HFFc6 (cell line): ENCODE results near the gene KCNQ1. TPM values are rescaled to one million over a fixed set of nuclear protein-coding genes. Genes with fewer than 3 reads are reported as not detected.

Experiments used
- DNase-seq: peaks from one replicate; pipeline ENCODE4 v3.0.0-alpha.2; 2018
- H3K27ac Mint-ChIP-seq: 2 replicates; pipeline ENCODE4 v1.8.0; 2020; ENCODE audit warnings: mild to moderate bottlenecking, mixed read lengths
- H3K27me3 Mint-ChIP-seq: 2 replicates; pipeline ENCODE4 v1.8.0; 2021; ENCODE audit warnings: mild to moderate bottlenecking, moderate library complexity, mixed read lengths; ENCODE audit not compliant: insufficient read depth
- H3K36me3 Mint-ChIP-seq: 2 replicates; pipeline ENCODE4 v1.8.0; 2021; ENCODE audit warnings: low read depth, mixed read lengths
- H3K4me1 Mint-ChIP-seq: 2 replicates; pipeline ENCODE4 v1.8.0; 2020; ENCODE audit warnings: low read depth, mixed read lengths
- H3K4me3 Mint-ChIP-seq: 2 replicates; pipeline ENCODE4 v1.8.0; 2020; ENCODE audit warnings: mild to moderate bottlenecking, moderate library complexity, mixed read lengths
- H3K9me3 Mint-ChIP-seq: 2 replicates; pipeline ENCODE4 v1.8.0; 2020; ENCODE audit warnings: mild to moderate bottlenecking, mixed read lengths
- CTCF ChIP-seq: fragments of 200-600 bp; sonication (generic); IDR thresholded peaks from 2 replicates; pipeline ENCODE4 v1.5.0; 2021; ENCODE audit warnings: antibody characterized with exemption, mild to moderate bottlenecking
- total RNA-seq, 6 experiments: library from RNA; stranded (reverse); fragmentation: NEBNext Ultra II Directional; extraction: Animal tissue kit (Norgen Biotek cat#: 25700); gene quantifications; 2 replicates in 1 of 6; 3 replicates in 5 of 6; pipeline ENCODE4 v1.2.3, GENCODE V29; 2021

Gene KCNQ1
- total RNA-seq, 6 experiments from 2014 or later: not detected

- no peak overlapping the region for H3K4me3 Mint-ChIP-seq
- H3K27me3 Mint-ChIP-seq: peaks cover 20% of the 10 kb centered on the region
- no peaks in the 10 kb centered on the region for H3K36me3 Mint-ChIP-seq
- no peak for DNase-seq
- H3K9me3 Mint-ChIP-seq: no peaks in the 10 kb centered on the region
- no peak for TF ChIP-seq CTCF
- no peak overlapping the region for H3K27ac Mint-ChIP-seq
- H3K4me1 Mint-ChIP-seq: no peaks in the 10 kb centered on the region
Measured at GRCh38 chr11:2686360-2687222, 241.8 kb downstream of the KCNQ1 start.

GRCh38 chr11:2687223-2687530 lies 242.4 kb downstream of the KCNQ1 start:
- H3K4me1 Mint-ChIP-seq: no peaks in the 10 kb centered on the region
- no peak overlapping the region for H3K4me3 Mint-ChIP-seq
- no peaks in the 10 kb centered on the region for H3K9me3 Mint-ChIP-seq
- peaks cover 20% of the 10 kb centered on the region for H3K27me3 Mint-ChIP-seq
- TF ChIP-seq CTCF: no peak
- no peaks in the 10 kb centered on the region for H3K36me3 Mint-ChIP-seq
- H3K27ac Mint-ChIP-seq: no peak overlapping the region
- no peak for DNase-seq

GRCh38 chr11:2687782-2688191 lies 243.0 kb downstream of the KCNQ1 start:
- no peak for DNase-seq
- no peak overlapping the region for H3K27ac Mint-ChIP-seq
- no peak overlapping the region for H3K4me3 Mint-ChIP-seq
- no peaks in the 10 kb centered on the region for H3K36me3 Mint-ChIP-seq
- H3K27me3 Mint-ChIP-seq: peaks cover 22% of the 10 kb centered on the region
- no peaks in the 10 kb centered on the region for H3K4me1 Mint-ChIP-seq
- no peak for TF ChIP-seq CTCF
- H3K9me3 Mint-ChIP-seq: no peaks in the 10 kb centered on the region

- DNase-seq: no peak
- peaks cover 20% of the 10 kb centered on the region for H3K27me3 Mint-ChIP-seq
Measured at GRCh38 chr11:2688381-2689231, 243.8 kb downstream of the KCNQ1 start.

More at GRCh38 chr11:2688381-2689231, 243.8 kb downstream of the KCNQ1 start:
- H3K27ac Mint-ChIP-seq: no peak overlapping the region
- no peak overlapping the region for H3K4me3 Mint-ChIP-seq
- H3K4me1 Mint-ChIP-seq: no peaks in the 10 kb centered on the region
- no peaks in the 10 kb centered on the region for H3K9me3 Mint-ChIP-seq
- no peaks in the 10 kb centered on the region for H3K36me3 Mint-ChIP-seq
- TF ChIP-seq CTCF: no peak
